ENCODE measurements around the gene LBHD2. TPM values are rescaled to one million over a fixed set of nuclear protein-coding genes. Genes with fewer than 3 reads are reported as not detected.

The LBHD2 gene
- total and polyA plus RNA-seq, 2 of the 8 experiments (the other 6 are each of a cell fraction or from before 2014, with no cell fraction given) = not detected

GRCh38 chr14:103126873-103127304, 42.9 kb downstream of the LBHD2 start:
- H2BK5ac ChIP-seq (ENCODE audit: low read depth, low read length) = no peak overlapping the region
- peak overlapping the region; percentile 24; the same call in 1 of the 2 replicates for H2AFZ ChIP-seq (ENCODE audit: low read length)
- H3K23me2 ChIP-seq (ENCODE audit: low read depth, low read length) = peaks cover 5% of the 10 kb centered on the region; the same call in 1 of the 2 replicates
- no peaks in the 10 kb centered on the region; a peak in 2 of 8 replicates for H3K36me3 ChIP-seq (ENCODE audit: control insufficient read depth in 2 of 4, insufficient read depth in 4 of 4, low read length in 3 of 4)
- no peak overlapping the region for H3K14ac ChIP-seq (ENCODE audit: insufficient read length)
- H3K27ac ChIP-seq (ENCODE audit: low read depth, low read length) = no peak overlapping the region
- peaks cover 6 to 12% of the 10 kb centered on the region in 2 experiments for H4K20me1 ChIP-seq (replicated peaks in 1 of 2; ENCODE audit: control insufficient read depth in 1 of 2, insufficient read depth in 2 of 2, low read length in 2 of 2)
- peak overlapping the region; percentile 30 to 71; a peak in 3 of 4 replicates for H3K4me2 ChIP-seq (ENCODE audit: insufficient read depth in 1 of 2, low read depth in 2 of 2, low read length in 2 of 2)
- no peak overlapping the region for H2BK15ac ChIP-seq (ENCODE audit: low read length)
- no peak overlapping the region for H2BK12ac ChIP-seq (ENCODE audit: low read depth, low read length)
- FAIRE-seq (no peak), DNase-seq (ENCODE audit: low read depth in 1 of 2, low spot score in 2 of 2) (peak in 1 of 2 experiments; percentile 83)
- H3K4me3 ChIP-seq (ENCODE audit: extremely low read depth in 1 of 4, insufficient read depth in 2 of 4, low read depth in 3 of 4, low read length in 4 of 4) = peak overlapping the region in 3 of 4 experiments; percentile 14 to 56 (median 23); a peak in 2 of 8 replicates
- peak overlapping the region; percentile 85; the same call in 1 of the 2 replicates for H4K8ac ChIP-seq (ENCODE audit: extremely low read depth, insufficient read depth, low read length)
- no peaks in the 10 kb centered on the region for H3K9me3 ChIP-seq (ENCODE audit: insufficient read depth in 2 of 2, low read depth in 1 of 2, low read length in 1 of 2)
- WGBS, 2 experiments (ENCODE audit: extremely low coverage in 1 of 2, insufficient coverage in 1 of 2, insufficient read length in 1 of 2, insufficient replicate concordance in 2 of 2, low coverage in 1 of 2, low lambda C conversion rate in 2 of 2, missing lambda C conversion rate in 1 of 2) = 3% methylated on average over 35 of the region's 62 CpGs; no CpG with 5 or more reads in 1 of the 2 experiments
- H3K4me1 ChIP-seq (replicated peaks in 1 of 4; ENCODE audit: control insufficient read depth in 3 of 4, insufficient read depth in 4 of 4, low read length in 3 of 4) = peaks cover 0 to 29% (median 20%) of the 10 kb centered on the region in 4 experiments; a peak in 6 of 7 replicates
- ChIA-PET POLR2A (ENCODE audit: partially characterized antibody) (interaction anchor here (0.8 to 4.6 kb wide), 10 partner anchors 11 to 395 kb away, joined by 3 to 26 read pairs (median 4); partner anchors contain the start of genes CKB and EIF5), CTCF (ENCODE audit: partially characterized antibody) (interaction anchor here (0.7 to 18.4 kb wide), 19 partner anchors 9 to 310 kb away, joined by 3 to 276 read pairs (median 4); no protein-coding TSS in a partner anchor)
- no peak overlapping the region for H2BK120ac ChIP-seq (replicated peaks; ENCODE audit: low read depth, low read length)
- no peak overlapping the region for H3K23ac ChIP-seq (ENCODE audit: insufficient read length)
- no peak overlapping the region for H4K91ac ChIP-seq (replicated peaks; ENCODE audit: insufficient read length, low read length)
- no peak overlapping the region for H4K5ac ChIP-seq (ENCODE audit: insufficient read length, low read depth, low read length)
- H2BK20ac ChIP-seq (ENCODE audit: low read length) = no peak overlapping the region
- H3K9ac ChIP-seq (replicated peaks in 1 of 4; ENCODE audit: extremely low read depth in 1 of 4, low read depth in 3 of 4, low read length in 3 of 4) = no peak overlapping the region
- H3K4ac ChIP-seq (replicated peaks; ENCODE audit: insufficient read length, low read depth, low read length) = no peak overlapping the region
- H3K79me2 ChIP-seq (ENCODE audit: control insufficient read depth in 1 of 2, insufficient read depth in 2 of 2, low read length in 2 of 2) = no peaks in the 10 kb centered on the region
- H3K56ac ChIP-seq (replicated peaks; ENCODE audit: insufficient read length, low read depth, low read length) = no peak overlapping the region
- peaks cover 0 to 45% (median 36%) of the 10 kb centered on the region in 4 experiments; a peak in 6 of 7 replicates for H3K27me3 ChIP-seq (replicated peaks in 1 of 4; ENCODE audit: control insufficient read depth in 3 of 4, extremely low read depth in 1 of 4, insufficient read depth in 3 of 4, low read length in 3 of 4)
- no peaks in the 10 kb centered on the region for H3K79me1 ChIP-seq (ENCODE audit: low read depth, low read length)
- H3K18ac ChIP-seq (ENCODE audit: extremely low read depth, low read length) = no peak overlapping the region
- H2AK5ac ChIP-seq (ENCODE audit: low read depth, low read length) = no peak overlapping the region
- TF ChIP-seq SUZ12 (IDR thresholded peaks at IDR 0.05; ENCODE audit: low read length) (no peak), SIX5 (IDR thresholded peaks at IDR 0.05; ENCODE audit: low read depth, low read length) (no peak), EZH2 (IDR thresholded peaks at IDR 0.05; ENCODE audit: low read depth, low read length, severe bottlenecking) (no peak), NANOG (IDR thresholded peaks at IDR 0.05; ENCODE audit: insufficient read depth, low read depth, low read length, poor library complexity, severe bottlenecking) (no peak), CHD2 (IDR thresholded peaks at IDR 0.05; ENCODE audit: low read length) (no peak), ATF3 (IDR thresholded peaks at IDR 0.05; ENCODE audit: insufficient read depth, low read depth, low read length) (no peak), GABPA (IDR thresholded peaks at IDR 0.05; ENCODE audit: borderline replicate concordance, insufficient read depth, low read length) (peak; percentile 79; the same call in 1 of the 2 replicates), RXRA (IDR thresholded peaks at IDR 0.05; ENCODE audit: insufficient read depth, low read depth, low read length) (no peak), E2F6 (IDR thresholded peaks at IDR 0.05) (no peak; the same call in 1 of the 2 replicates), RAD21 (IDR thresholded peaks at IDR 0.05 in 1 of 2, conservative IDR thresholded peaks at IDR 0.05 in 1 of 2; ENCODE audit: low read depth in 2 of 2, low read length in 2 of 2) (peak in 1 of 2 experiments; percentile 37; a peak in 3 of 4 replicates)
